Measurements from ENCODE around the gene NAV2. TPM values are rescaled to one million over a fixed set of nuclear protein-coding genes. Genes with fewer than 3 reads are reported as not detected.

NAV2 gene
- total RNA-seq, 2 experiments from 2014 or later, result 2.9 to 4.1 TPM

- Mint-ChIP-seq H3K27me3 (peaks cover 2% of the 10 kb centered on the region), H3K27ac (no peak overlapping the region), H3K4me3 (no peak overlapping the region), H3K9me3 (no peaks in the 10 kb centered on the region), H3K36me3 (no peaks in the 10 kb centered on the region), H3K4me1 (no peaks in the 10 kb centered on the region)
- ATAC-seq (ENCODE audit: low read depth), result no peak
- DNase-seq, result no peak
- POLR2A ChIA-PET, result no interaction called here
These were observed 44.2 kb downstream of the NAV2 start for GRCh38 chr11:19756675-19757475.

- no peaks in the 10 kb centered on the region for H3K36me3 Mint-ChIP-seq
- H3K9me3 Mint-ChIP-seq, result no peaks in the 10 kb centered on the region
- no peaks in the 10 kb centered on the region for H3K4me1 Mint-ChIP-seq
- no peak overlapping the region for H3K27ac Mint-ChIP-seq
- no peak for DNase-seq
- no peak overlapping the region for H3K4me3 Mint-ChIP-seq
- peaks cover 7% of the 10 kb centered on the region for H3K27me3 Mint-ChIP-seq
- POLR2A ChIA-PET, result no interaction called here
- no peak for ATAC-seq (ENCODE audit: low read depth)
These were observed 46.8 kb downstream of the NAV2 start for GRCh38 chr11:19759389-19759788.

GRCh38 chr11:19762266-19762665 is 49.6 kb downstream of the NAV2 start:
- POLR2A ChIA-PET, result no interaction called here
- no peaks in the 10 kb centered on the region for H3K9me3 Mint-ChIP-seq
- H3K36me3 Mint-ChIP-seq, result no peaks in the 10 kb centered on the region
- peaks cover 14% of the 10 kb centered on the region for H3K27me3 Mint-ChIP-seq
- no peak overlapping the region for H3K4me3 Mint-ChIP-seq
- no peak overlapping the region for H3K27ac Mint-ChIP-seq
- no peak for DNase-seq
- H3K4me1 Mint-ChIP-seq, result no peaks in the 10 kb centered on the region
- no peak for ATAC-seq (ENCODE audit: low read depth)

- ATAC-seq (ENCODE audit: low read depth) (no peak), DNase-seq (no peak)
- Mint-ChIP-seq H3K9me3 (no peaks in the 10 kb centered on the region), H3K27ac (no peak overlapping the region), H3K4me3 (no peak overlapping the region), H3K4me1 (no peaks in the 10 kb centered on the region), H3K27me3 (peaks cover 14% of the 10 kb centered on the region), H3K36me3 (no peaks in the 10 kb centered on the region)
- POLR2A ChIA-PET, result no interaction called here
These were observed 50.7 kb downstream of the NAV2 start for GRCh38 chr11:19763330-19763729.

GRCh38 chr11:19766206-19766605 is 53.6 kb downstream of the NAV2 start:
- Mint-ChIP-seq H3K27ac (no peak overlapping the region), H3K4me3 (no peak overlapping the region), H3K36me3 (no peaks in the 10 kb centered on the region), H3K27me3 (peaks cover 16% of the 10 kb centered on the region), H3K4me1 (no peaks in the 10 kb centered on the region), H3K9me3 (no peaks in the 10 kb centered on the region)
- POLR2A ChIA-PET, result no interaction called here
- ATAC-seq (ENCODE audit: low read depth) (no peak), DNase-seq (no peak)

- Mint-ChIP-seq H3K4me1 (no peaks in the 10 kb centered on the region), H3K9me3 (no peaks in the 10 kb centered on the region), H3K4me3 (no peak overlapping the region), H3K36me3 (no peaks in the 10 kb centered on the region), H3K27ac (no peak overlapping the region), H3K27me3 (peaks cover 16% of the 10 kb centered on the region)
- ATAC-seq (ENCODE audit: low read depth), result no peak
- DNase-seq, result no peak
- POLR2A ChIA-PET, result no interaction called here
These were observed 54.2 kb downstream of the NAV2 start for GRCh38 chr11:19766810-19767209.

- DNase-seq, result no peak
These were observed 55.1 kb downstream of the NAV2 start for GRCh38 chr11:19767627-19768151.

GRCh38 chr11:19768197-19768596 is 55.6 kb downstream of the NAV2 start:
- ATAC-seq (ENCODE audit: low read depth), result no peak
- Mint-ChIP-seq H3K27ac (no peak overlapping the region), H3K4me3 (no peak overlapping the region), H3K36me3 (no peaks in the 10 kb centered on the region), H3K4me1 (no peaks in the 10 kb centered on the region), H3K27me3 (peaks cover 12% of the 10 kb centered on the region), H3K9me3 (no peaks in the 10 kb centered on the region)
- DNase-seq, result no peak
- POLR2A ChIA-PET, result no interaction called here

More at GRCh38 chr11:19767627-19768151, 55.1 kb downstream of the NAV2 start:
- Mint-ChIP-seq H3K27ac (no peak overlapping the region), H3K36me3 (no peaks in the 10 kb centered on the region), H3K4me1 (no peaks in the 10 kb centered on the region), H3K4me3 (no peak overlapping the region), H3K27me3 (peaks cover 15% of the 10 kb centered on the region), H3K9me3 (no peaks in the 10 kb centered on the region)
- no peak for ATAC-seq (ENCODE audit: low read depth)
- POLR2A ChIA-PET, result no interaction called here

- H3K4me1 Mint-ChIP-seq, result no peaks in the 10 kb centered on the region
- ATAC-seq (ENCODE audit: low read depth) (no peak), DNase-seq (no peak)
- POLR2A ChIA-PET, result no interaction called here
- no peak overlapping the region for H3K4me3 Mint-ChIP-seq
- H3K9me3 Mint-ChIP-seq, result no peaks in the 10 kb centered on the region
- H3K27ac Mint-ChIP-seq, result no peak overlapping the region
- no peaks in the 10 kb centered on the region for H3K36me3 Mint-ChIP-seq
- peaks cover 15% of the 10 kb centered on the region for H3K27me3 Mint-ChIP-seq
These were observed 56.2 kb downstream of the NAV2 start for GRCh38 chr11:19768815-19769214.

- no peak overlapping the region for H3K27ac Mint-ChIP-seq
- ATAC-seq (ENCODE audit: low read depth) (no peak), DNase-seq (no peak)
- H3K27me3 Mint-ChIP-seq, result peaks cover 16% of the 10 kb centered on the region
- H3K4me3 Mint-ChIP-seq, result no peak overlapping the region
- POLR2A ChIA-PET, result no interaction called here
- no peaks in the 10 kb centered on the region for H3K9me3 Mint-ChIP-seq
- no peaks in the 10 kb centered on the region for H3K36me3 Mint-ChIP-seq
- no peaks in the 10 kb centered on the region for H3K4me1 Mint-ChIP-seq
These were observed 57.2 kb downstream of the NAV2 start for GRCh38 chr11:19769820-19770219.

GRCh38 chr11:19770277-19770676 is 57.6 kb downstream of the NAV2 start:
- DNase-seq (no peak), ATAC-seq (ENCODE audit: low read depth) (no peak)
- H3K9me3 Mint-ChIP-seq, result no peaks in the 10 kb centered on the region
- no peak overlapping the region for H3K27ac Mint-ChIP-seq
- POLR2A ChIA-PET, result no interaction called here
- no peak overlapping the region for H3K4me3 Mint-ChIP-seq
- H3K4me1 Mint-ChIP-seq, result no peaks in the 10 kb centered on the region
- H3K27me3 Mint-ChIP-seq, result peaks cover 16% of the 10 kb centered on the region
- H3K36me3 Mint-ChIP-seq, result no peaks in the 10 kb centered on the region

GRCh38 chr11:19771463-19771862 is 58.8 kb downstream of the NAV2 start:
- no peaks in the 10 kb centered on the region for H3K36me3 Mint-ChIP-seq
- H3K27me3 Mint-ChIP-seq, result peaks cover 25% of the 10 kb centered on the region
- H3K4me1 Mint-ChIP-seq, result no peaks in the 10 kb centered on the region
- no peak for ATAC-seq (ENCODE audit: low read depth)
- no peak overlapping the region for H3K4me3 Mint-ChIP-seq
- no peak overlapping the region for H3K27ac Mint-ChIP-seq
- peaks cover 2% of the 10 kb centered on the region for H3K9me3 Mint-ChIP-seq
- no peak for DNase-seq
- POLR2A ChIA-PET, result no interaction called here

GRCh38 chr11:19772480-19772879 is 59.8 kb downstream of the NAV2 start:
- POLR2A ChIA-PET, result no interaction called here
- Mint-ChIP-seq H3K4me1 (peaks cover under 1% of the 10 kb centered on the region), H3K36me3 (no peaks in the 10 kb centered on the region)

GRCh38 chr11:19774329-19774728 is 61.7 kb downstream of the NAV2 start:
- Mint-ChIP-seq H3K4me1 (peaks cover 3% of the 10 kb centered on the region), H3K4me3 (no peak overlapping the region), H3K27ac (no peak overlapping the region), H3K27me3 (peaks cover 50% of the 10 kb centered on the region), H3K36me3 (no peaks in the 10 kb centered on the region), H3K9me3 (peaks cover 2% of the 10 kb centered on the region)
- POLR2A ChIA-PET, result no interaction called here
- no peak for DNase-seq
- ATAC-seq (ENCODE audit: low read depth), result no peak

More at GRCh38 chr11:19772480-19772879, 59.8 kb downstream of the NAV2 start:
- H3K4me3 Mint-ChIP-seq, result no peak overlapping the region
- no peak overlapping the region for H3K27ac Mint-ChIP-seq
- DNase-seq (no peak), ATAC-seq (ENCODE audit: low read depth) (no peak)
- peaks cover 2% of the 10 kb centered on the region for H3K9me3 Mint-ChIP-seq
- H3K27me3 Mint-ChIP-seq, result peaks cover 31% of the 10 kb centered on the region
